Lower lobe of right lung (tissue), 2 donors: ENCODE data around the gene CRHR1. TPM values are rescaled to one million over a fixed set of nuclear protein-coding genes. Genes with fewer than 3 reads are reported as not detected.
A peak's percentile ranks its signal among the peaks of the same experiment; 100 is the strongest.

ENCODE experiments used
- ATAC-seq, 2 donors: fragments of 200-7000 bp; cut with Tn5 transposase; one replicate each; pipeline ENCODE4 v1.9.1; 2020 to 2022; ENCODE audit warnings: mild to moderate bottlenecking in 2 of 2, moderate library complexity in 2 of 2
- DNase-seq: peaks from one replicate; pipeline ENCODE4 v3.0.0-alpha.2; 2020
- H3K27ac ChIP-seq: fragments of 200-600 bp; one replicate; pipeline ENCODE4 v1.8.0; 2022
- H3K27me3 ChIP-seq: fragments of 200-600 bp; one replicate; pipeline ENCODE4 v1.8.0; 2022; ENCODE audit warnings: low read depth
- H3K36me3 ChIP-seq: fragments of 200-600 bp; one replicate; pipeline ENCODE4 v1.8.0; 2022; ENCODE audit warnings: mild to moderate bottlenecking
- H3K4me1 ChIP-seq: fragments of 200-600 bp; one replicate; pipeline ENCODE4 v1.8.0; 2022
- H3K4me3 ChIP-seq: fragments of 200-600 bp; one replicate; pipeline ENCODE4 v1.8.0; 2022; ENCODE audit warnings: mild to moderate bottlenecking
- H3K9me3 ChIP-seq: fragments of 200-600 bp; one replicate; pipeline ENCODE4 v1.8.0; 2022
- intact Hi-C: fragments of 100-400 bp; cut with DNase I; formaldehyde crosslinking; loops from one replicate; pipeline ENCODE4 v1.11.0; 2022
- total RNA-seq: library from RNA; stranded (reverse); fragmentation: NEBNext Ultra II Directional; extraction: Animal tissue kit (Norgen Biotek cat#: 25700); gene quantifications from one replicate; pipeline ENCODE4 v1.2.1, GENCODE V29; 2021
- TF ChIP-seq, protein P1 (sequence below): fragments of 200-600 bp; IDR thresholded peaks from one replicate; pipeline ENCODE4 v1.8.0; 2022; ENCODE audit warnings: antibody characterized with exemption, mild to moderate bottlenecking
- donor health status: DM: no; HTN: yes; CAD: no; lungs with severe emphysema.

The CRHR1 gene
- total RNA-seq, 1 donor from 2014 or later, result not detected

DNA sequence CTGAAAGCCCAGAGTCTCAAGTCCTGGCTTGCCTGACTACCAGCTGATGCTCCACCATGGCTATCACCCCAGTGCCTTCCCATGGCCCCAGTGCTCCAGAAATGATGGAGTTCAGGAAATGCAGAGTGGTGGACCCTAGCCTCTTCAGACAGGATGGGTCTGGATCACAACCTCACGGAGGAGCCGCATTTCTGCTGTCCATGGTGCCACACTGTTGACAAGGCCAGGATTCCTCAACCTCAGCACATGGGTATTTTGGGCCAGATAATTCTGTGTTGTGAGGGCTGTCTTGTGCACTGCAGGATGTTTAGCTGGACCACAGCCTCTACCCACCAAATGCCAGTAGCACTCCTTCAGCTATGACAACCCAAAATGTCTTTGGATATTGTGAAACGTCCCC, 6.7 kb upstream of the CRHR1 start:
- Histone ChIP-seq H3K27ac (no peak overlapping the region), H3K4me1 (no peaks in the 10 kb centered on the region), H3K27me3 (peaks cover 23% of the 10 kb centered on the region), H3K9me3 (no peaks in the 10 kb centered on the region), H3K36me3 (no peaks in the 10 kb centered on the region), H3K4me3 (no peak overlapping the region)
- DNase-seq (no peak), ATAC-seq (no peak)
- TF ChIP-seq, protein P1, sequence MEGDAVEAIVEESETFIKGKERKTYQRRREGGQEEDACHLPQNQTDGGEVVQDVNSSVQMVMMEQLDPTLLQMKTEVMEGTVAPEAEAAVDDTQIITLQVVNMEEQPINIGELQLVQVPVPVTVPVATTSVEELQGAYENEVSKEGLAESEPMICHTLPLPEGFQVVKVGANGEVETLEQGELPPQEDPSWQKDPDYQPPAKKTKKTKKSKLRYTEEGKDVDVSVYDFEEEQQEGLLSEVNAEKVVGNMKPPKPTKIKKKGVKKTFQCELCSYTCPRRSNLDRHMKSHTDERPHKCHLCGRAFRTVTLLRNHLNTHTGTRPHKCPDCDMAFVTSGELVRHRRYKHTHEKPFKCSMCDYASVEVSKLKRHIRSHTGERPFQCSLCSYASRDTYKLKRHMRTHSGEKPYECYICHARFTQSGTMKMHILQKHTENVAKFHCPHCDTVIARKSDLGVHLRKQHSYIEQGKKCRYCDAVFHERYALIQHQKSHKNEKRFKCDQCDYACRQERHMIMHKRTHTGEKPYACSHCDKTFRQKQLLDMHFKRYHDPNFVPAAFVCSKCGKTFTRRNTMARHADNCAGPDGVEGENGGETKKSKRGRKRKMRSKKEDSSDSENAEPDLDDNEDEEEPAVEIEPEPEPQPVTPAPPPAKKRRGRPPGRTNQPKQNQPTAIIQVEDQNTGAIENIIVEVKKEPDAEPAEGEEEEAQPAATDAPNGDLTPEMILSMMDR, result no peak
- intact Hi-C loops, result no loop called here

DNA sequence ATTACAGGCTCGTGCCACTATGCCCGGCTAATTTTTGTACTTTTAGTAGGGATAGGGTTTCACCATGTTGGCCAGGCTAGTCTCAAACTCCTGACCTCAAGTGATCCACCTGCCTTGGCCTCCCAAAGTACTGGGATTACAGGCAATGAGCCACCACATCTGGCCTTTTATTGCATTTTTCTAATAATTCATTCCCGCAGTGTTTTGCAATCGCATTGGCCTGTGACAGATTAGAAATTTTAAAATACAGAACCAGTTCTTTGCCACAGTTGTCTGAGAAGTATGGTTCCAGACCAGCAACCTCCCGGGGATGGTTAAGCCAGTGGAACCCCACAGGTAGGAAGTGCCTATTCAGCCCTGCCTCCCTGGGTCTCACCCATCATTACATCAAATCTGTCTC, 3.2 kb upstream of the CRHR1 start:
- Histone ChIP-seq H3K4me1 (peaks cover 23% of the 10 kb centered on the region), H3K9me3 (no peaks in the 10 kb centered on the region), H3K36me3 (no peaks in the 10 kb centered on the region), H3K27me3 (peaks cover 50% of the 10 kb centered on the region), H3K4me3 (no peak overlapping the region), H3K27ac (no peak overlapping the region)
- ATAC-seq (no peak), DNase-seq (no peak)
- TF ChIP-seq, protein P1, result no peak
- intact Hi-C loops, result no loop called here

DNA sequence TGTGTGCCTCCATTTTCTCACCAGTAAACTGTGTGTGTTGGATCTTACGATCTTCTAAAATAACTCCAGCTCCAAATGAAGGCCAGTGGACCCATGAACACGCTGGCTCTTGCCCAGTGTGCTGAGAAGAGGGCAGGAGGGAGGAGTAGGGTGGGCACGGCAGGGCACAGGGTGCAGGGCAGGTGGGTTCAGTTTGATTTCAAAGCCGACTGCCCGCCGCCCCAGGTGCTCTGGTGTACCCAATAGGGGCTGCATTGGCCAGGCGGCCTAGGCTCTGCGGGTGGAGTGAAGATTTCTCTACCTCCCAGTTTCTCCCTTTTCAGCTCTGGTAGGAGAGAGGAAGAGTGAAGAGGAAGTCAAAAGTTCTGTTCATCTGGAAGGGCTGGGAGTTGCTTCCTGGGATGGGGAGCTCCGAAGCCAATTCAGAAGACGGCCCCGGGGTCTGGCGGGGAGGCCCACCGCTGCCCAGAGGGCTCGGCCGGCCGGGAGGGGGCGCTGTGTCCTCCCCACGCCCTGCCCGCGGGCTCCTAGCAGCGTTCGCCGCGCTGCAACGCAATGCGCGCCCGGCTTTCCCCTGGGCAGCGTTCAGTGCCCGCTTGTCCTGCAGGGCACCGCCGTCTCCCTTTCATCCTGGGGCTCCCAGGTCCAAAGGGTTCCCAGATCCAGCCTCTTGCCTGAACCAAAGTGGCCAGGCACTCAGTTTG, 1.1 kb upstream of the CRHR1 start:
- intact Hi-C loops, result no loop called here

GRCh38 chr17:45783593-45784292, 377 bp upstream of the CRHR1 start:
- no peaks in the 10 kb centered on the region for H3K9me3 ChIP-seq
- peaks cover 23% of the 10 kb centered on the region for H3K4me1 ChIP-seq
- H3K27me3 ChIP-seq, result peaks cover 66% of the 10 kb centered on the region
- DNase-seq (no peak), ATAC-seq (peak in 1 of 2 donors; percentile 5)
- no peaks in the 10 kb centered on the region for H3K36me3 ChIP-seq
- H3K4me3 ChIP-seq, result peak overlapping the region; percentile 54
- TF ChIP-seq, protein P1, result no peak
- intact Hi-C loops, result no loop called here
- H3K27ac ChIP-seq, result no peak overlapping the region

More for the DNA sequence above, 1.1 kb upstream of the CRHR1 start:
- H3K36me3 ChIP-seq, result no peaks in the 10 kb centered on the region
- peak overlapping the region; percentile 54 for H3K4me3 ChIP-seq
- peaks cover 23% of the 10 kb centered on the region for H3K4me1 ChIP-seq
- H3K9me3 ChIP-seq, result no peaks in the 10 kb centered on the region
- peak; percentile 52 to 53 for ATAC-seq
- no peak overlapping the region for H3K27ac ChIP-seq
- peaks cover 59% of the 10 kb centered on the region for H3K27me3 ChIP-seq
- TF ChIP-seq, protein P1, result peak; percentile 45
- DNase-seq, result no peak

- peak; percentile 47 to 76 for ATAC-seq
- TF ChIP-seq, protein P1, result peak; percentile 9
- Histone ChIP-seq H3K36me3 (no peaks in the 10 kb centered on the region), H3K9me3 (no peaks in the 10 kb centered on the region), H3K27ac (no peak overlapping the region), H3K27me3 (peaks cover 62% of the 10 kb centered on the region), H3K4me1 (peaks cover 23% of the 10 kb centered on the region), H3K4me3 (peak overlapping the region; percentile 54)
- peak; percentile 56 for DNase-seq
- intact Hi-C loops, result no loop called here
These were observed 790 bp downstream of the CRHR1 start for GRCh38 chr17:45784741-45785479.
